Gastroesophageal sphincter (tissue), 3 donors: ENCODE results near the gene ROR2.
A peak's percentile ranks its signal among the peaks of the same experiment; 100 is the strongest.

Experiments
- POLR2A ChIP-seq, 2 donors: fragments of 450-650 bp; IDR thresholded peaks; one replicate each; pipeline ENCODE4 v1.6.1; 2017; ENCODE audit warnings: antibody characterized with exemption in 2 of 2, mild to moderate bottlenecking in 2 of 2, moderate library complexity in 1 of 2
- POLR2AphosphoS5 ChIP-seq: sonication (generic); formaldehyde crosslinking; IDR thresholded peaks from one replicate; pipeline ENCODE4 v1.6.1; 2017; ENCODE audit warnings: antibody characterized with exemption
- TF ChIP-seq, protein P1 (sequence below), 4 experiments: fragments of 200-600 bp in 2 of 4; fragments of 450-650 bp in 2 of 4; sonication (generic) in 1 of 4; IDR thresholded peaks; one replicate each; pipeline ENCODE4 v1.5.1; 2017 to 2019; ENCODE audit warnings: antibody characterized with exemption in 4 of 4, mild to moderate bottlenecking in 2 of 4, moderate library complexity in 2 of 4

DNA sequence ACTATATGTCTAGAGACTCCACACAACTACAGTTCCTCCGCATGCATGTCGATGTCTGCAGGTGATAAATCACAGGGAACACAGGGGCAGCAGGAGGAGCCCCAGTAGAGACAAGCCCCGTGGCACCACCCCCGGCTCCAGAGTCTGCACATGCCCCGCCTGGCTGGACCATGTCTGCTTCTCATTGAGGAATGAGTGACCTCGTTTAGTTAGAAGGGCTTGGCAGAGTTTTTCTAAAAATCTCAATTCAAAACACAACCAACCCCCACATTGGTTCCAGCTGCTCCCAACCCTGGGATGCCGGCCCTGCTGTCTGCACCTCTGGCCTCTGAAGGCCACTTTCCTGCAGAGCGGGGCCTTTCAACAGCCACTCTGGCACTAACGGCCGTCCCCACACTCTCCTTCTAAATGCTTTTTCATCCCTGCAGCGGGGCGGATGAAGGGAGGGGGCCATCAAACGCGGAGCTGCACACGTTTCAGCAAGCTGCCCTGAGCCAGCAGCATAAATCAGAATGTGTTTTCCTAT lies 106.3 kb downstream of the ROR2 start:
- TF ChIP-seq, protein P1, sequence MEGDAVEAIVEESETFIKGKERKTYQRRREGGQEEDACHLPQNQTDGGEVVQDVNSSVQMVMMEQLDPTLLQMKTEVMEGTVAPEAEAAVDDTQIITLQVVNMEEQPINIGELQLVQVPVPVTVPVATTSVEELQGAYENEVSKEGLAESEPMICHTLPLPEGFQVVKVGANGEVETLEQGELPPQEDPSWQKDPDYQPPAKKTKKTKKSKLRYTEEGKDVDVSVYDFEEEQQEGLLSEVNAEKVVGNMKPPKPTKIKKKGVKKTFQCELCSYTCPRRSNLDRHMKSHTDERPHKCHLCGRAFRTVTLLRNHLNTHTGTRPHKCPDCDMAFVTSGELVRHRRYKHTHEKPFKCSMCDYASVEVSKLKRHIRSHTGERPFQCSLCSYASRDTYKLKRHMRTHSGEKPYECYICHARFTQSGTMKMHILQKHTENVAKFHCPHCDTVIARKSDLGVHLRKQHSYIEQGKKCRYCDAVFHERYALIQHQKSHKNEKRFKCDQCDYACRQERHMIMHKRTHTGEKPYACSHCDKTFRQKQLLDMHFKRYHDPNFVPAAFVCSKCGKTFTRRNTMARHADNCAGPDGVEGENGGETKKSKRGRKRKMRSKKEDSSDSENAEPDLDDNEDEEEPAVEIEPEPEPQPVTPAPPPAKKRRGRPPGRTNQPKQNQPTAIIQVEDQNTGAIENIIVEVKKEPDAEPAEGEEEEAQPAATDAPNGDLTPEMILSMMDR (IDR thresholded peaks at IDR 0.05): peak in 1 of 4 experiments; percentile 2
- TF ChIP-seq POLR2A (IDR thresholded peaks at IDR 0.05): no peak
- no peak for TF ChIP-seq POLR2AphosphoS5
